ENCODE data around the gene KY. TPM values are rescaled to one million over a fixed set of nuclear protein-coding genes. Genes with fewer than 3 reads are reported as not detected.
A peak's percentile ranks its signal among the peaks of the same experiment; 100 is the strongest.
"Not testable (repeated sequence)": the region's sequence is repeated elsewhere in the genome, so short reads cannot be mapped to it uniquely, and the experiment has no call there.

Gene KY
- polyA plus RNA-seq, 1 donor = 96.9 TPM

- DNase-seq = peak; percentile 23
Observed at GRCh38 chr3:134601539-134602439, 49.0 kb downstream of the KY start.

GRCh38 chr3:134600685-134601463 lies 49.9 kb downstream of the KY start:
- peak; percentile 72 for DNase-seq

GRCh38 chr3:134600206-134600605 lies 50.6 kb downstream of the KY start:
- DNase-seq = no peak

GRCh38 chr3:134598763-134599545 lies 51.9 kb downstream of the KY start:
- no peak for DNase-seq

GRCh38 chr3:134597390-134597970 lies 53.3 kb downstream of the KY start:
- no peak for DNase-seq

- not testable (repeated sequence) for DNase-seq
Observed at GRCh38 chr3:134594986-134595385, 55.8 kb downstream of the KY start.

- DNase-seq = no peak
Observed at GRCh38 chr3:134594331-134594741, 56.5 kb downstream of the KY start.

- no peak for DNase-seq
Observed at GRCh38 chr3:134592806-134593205, 58.0 kb downstream of the KY start.

GRCh38 chr3:134590766-134591165 lies 60.1 kb downstream of the KY start:
- DNase-seq = no peak

GRCh38 chr3:134579141-134579665 lies 71.6 kb downstream of the KY start:
- no peak for DNase-seq

- no peak for DNase-seq
Observed at GRCh38 chr3:134576831-134577230, 74.0 kb downstream of the KY start.

- no peak for DNase-seq
Observed at GRCh38 chr3:134576426-134576825, 74.4 kb downstream of the KY start.

- DNase-seq = not testable (repeated sequence)
Observed at GRCh38 chr3:134569899-134570298, 80.9 kb downstream of the KY start.

GRCh38 chr3:134568790-134569189 lies 82.0 kb downstream of the KY start:
- no peak for DNase-seq

GRCh38 chr3:134567605-134568004 lies 83.2 kb downstream of the KY start:
- DNase-seq = no peak

- no peak for DNase-seq
Observed at GRCh38 chr3:134564991-134565390, 85.8 kb downstream of the KY start.

GRCh38 chr3:134563601-134564000 lies 87.2 kb downstream of the KY start:
- DNase-seq = no peak

GRCh38 chr3:134562055-134562454 lies 88.8 kb downstream of the KY start:
- no peak for DNase-seq

GRCh38 chr3:134559591-134559990 lies 91.2 kb downstream of the KY start:
- no peak for DNase-seq

All from hindlimb muscle (tissue), 1 donor.